Right lobe of liver (tissue), 4 donors: ENCODE measurements around the gene BORCS5.

Experiments
- CTCF ChIP-seq, 4 donors: fragments of 200-600 bp in 3 of 4; fragments of 450-650 bp in 1 of 4; IDR thresholded peaks; one replicate each; pipeline versions ENCODE4 v1.5.1 to v1.8.0; 2016 to 2022; ENCODE audit warnings: antibody characterized with exemption in 4 of 4, mild to moderate bottlenecking in 2 of 4
- POLR2A ChIP-seq: fragments of 450-650 bp; IDR thresholded peaks from one replicate; pipeline ENCODE4 v1.6.1; 2017; ENCODE audit warnings: antibody characterized with exemption, mild to moderate bottlenecking
- donor health status: DM: no; HTN: no; CAD: no.
- donor health status: DM: no; HTN: no; CAD: no.
- donor health status: DM: no; HTN: yes; CAD: no.

DNA sequence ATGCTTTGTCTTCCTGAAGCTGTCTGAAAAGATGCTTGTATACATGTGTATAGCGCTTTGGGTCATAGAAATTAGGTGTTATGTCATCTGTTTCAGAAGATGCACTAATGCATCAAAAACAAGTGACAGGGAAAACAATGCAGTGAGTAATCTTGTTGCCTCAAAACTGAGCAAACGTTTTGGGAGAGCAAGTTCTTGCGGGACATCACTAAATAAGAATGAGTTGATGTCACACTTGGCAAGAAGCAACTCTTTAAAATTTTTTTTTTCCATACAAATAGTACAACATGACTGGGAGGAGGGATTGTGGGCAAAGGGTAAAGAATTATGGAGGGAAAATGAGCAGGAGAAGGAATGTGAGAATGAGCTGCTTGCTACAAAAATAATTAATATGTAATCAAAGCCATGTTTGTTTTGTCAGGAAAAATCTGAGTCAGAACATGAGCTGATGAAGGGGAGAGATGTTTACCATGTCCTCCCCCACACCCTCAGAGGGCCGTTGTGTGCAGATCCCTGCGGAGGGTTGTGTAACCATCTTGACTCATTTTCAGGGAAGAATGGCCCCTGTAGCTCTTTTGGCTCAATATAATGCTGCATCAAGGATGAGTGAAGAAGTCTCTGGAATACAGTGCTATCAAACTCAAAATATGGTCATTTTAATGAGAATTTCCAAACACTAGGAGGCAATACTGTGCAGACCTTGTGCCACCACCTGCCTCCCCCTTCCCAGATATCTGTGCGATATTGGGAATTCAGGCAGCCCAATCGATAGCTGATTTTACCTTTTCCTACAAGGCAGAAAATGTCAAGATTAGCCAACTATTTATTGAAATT lies 41.4 kb downstream of the BORCS5 start:
- TF ChIP-seq CTCF (IDR thresholded peaks at IDR 0.05), result peak in 3 of 4 donors; percentile 6 to 15 (median 14)
- TF ChIP-seq POLR2A, result no peak
